ENCODE results near the gene PEX6.
A peak's percentile ranks its signal among the peaks of the same experiment; 100 is the strongest.

Gene PEX6

GRCh38 chr6:42932412-42932811 is 46.6 kb downstream of the PEX6 start:
- no peak for DNase-seq

- peak; percentile 92 to 95 for DNase-seq
Measured at GRCh38 chr6:42929821-42930360, 49.1 kb downstream of the PEX6 start.

GRCh38 chr6:42928986-42929820 is 49.8 kb downstream of the PEX6 start, which contains the start of gene CNPY3:
Gene CNPY3 (plus strand): TSS chr6:42929480. CDS start chr6:42929571, 91 bp downstream.
- peak; percentile 91 to 93 for DNase-seq

GRCh38 chr6:42925248-42925857 is 53.6 kb downstream of the PEX6 start:
- no peak for DNase-seq

- DNase-seq: peak; percentile 67 to 86
Measured at GRCh38 chr6:42923666-42924065, 55.3 kb downstream of the PEX6 start.

GRCh38 chr6:42921801-42922200 is 57.2 kb downstream of the PEX6 start:
- no peak for DNase-seq

- no peak for DNase-seq
Measured at GRCh38 chr6:42916288-42916687, 62.7 kb downstream of the PEX6 start.

- DNase-seq: no peak
Measured at GRCh38 chr6:42915732-42916131, 63.2 kb downstream of the PEX6 start, which contains the start of gene PTCRA. Gene PTCRA (plus strand): TSS chr6:42916053. CDS start chr6:42916070, 17 bp downstream.

GRCh38 chr6:42914546-42914945 is 64.4 kb downstream of the PEX6 start:
- no peak for DNase-seq
